Coronary artery (tissue), 2 donors: ENCODE data around the gene LRTM1.

ENCODE experiments used
- DNase-seq: peaks from one replicate; pipeline ENCODE4 v3.0.0-alpha.2; 2017; ENCODE audit warnings: low spot score
- H3K27ac ChIP-seq, 2 donors: fragments of 200-600 bp; sonication (generic); one replicate each; pipeline ENCODE4 v1.5.1; 2016 to 2019
- H3K4me3 ChIP-seq: fragments of 200-600 bp; sonication (generic); 2 replicates; pipeline ENCODE4 v1.5.1; 2016; ENCODE audit warnings: mild to moderate bottlenecking, moderate library complexity
- TF ChIP-seq, protein P1 (sequence below): fragments of 200-600 bp; sonication (generic); IDR thresholded peaks from one replicate; pipeline ENCODE4 v1.5.1; 2019; ENCODE audit warnings: antibody characterized with exemption

The LRTM1 gene

DNA sequence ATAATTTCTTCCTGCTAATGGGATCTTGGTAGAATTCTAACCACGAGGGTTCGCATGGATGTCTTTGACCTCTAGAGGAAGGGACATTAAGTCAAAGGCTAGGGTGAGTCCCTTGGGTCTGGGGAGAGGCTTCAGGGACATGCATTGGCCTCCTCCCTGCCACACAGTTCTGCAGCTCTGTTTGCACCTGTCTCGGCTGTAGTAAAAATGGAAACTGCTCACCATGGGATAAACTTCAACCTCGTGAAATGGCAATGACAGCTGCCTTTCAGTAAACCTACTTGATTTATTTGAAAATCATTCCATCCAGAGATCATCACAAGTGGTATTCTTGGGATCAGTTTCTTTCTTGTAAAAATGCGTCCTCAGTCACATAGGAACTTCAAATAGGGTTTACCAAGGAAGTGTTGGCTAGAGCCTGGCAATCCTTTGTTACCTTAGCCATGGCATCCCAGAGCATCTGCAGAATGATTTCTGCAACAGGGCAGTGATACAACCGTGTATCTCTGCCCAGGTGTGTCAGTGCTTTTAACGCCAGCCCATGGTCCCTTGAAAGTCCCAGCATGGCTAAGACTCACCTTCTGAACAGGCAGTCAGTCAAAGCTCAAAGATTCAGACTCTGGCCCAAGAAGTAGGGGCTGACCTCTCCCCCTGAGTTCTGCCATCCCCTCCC lies 14.0 kb upstream of the LRTM1 start:
- H3K4me3 ChIP-seq: no peak overlapping the region
- DNase-seq: no peak
- H3K27ac ChIP-seq: no peak overlapping the region
- TF ChIP-seq, protein P1, sequence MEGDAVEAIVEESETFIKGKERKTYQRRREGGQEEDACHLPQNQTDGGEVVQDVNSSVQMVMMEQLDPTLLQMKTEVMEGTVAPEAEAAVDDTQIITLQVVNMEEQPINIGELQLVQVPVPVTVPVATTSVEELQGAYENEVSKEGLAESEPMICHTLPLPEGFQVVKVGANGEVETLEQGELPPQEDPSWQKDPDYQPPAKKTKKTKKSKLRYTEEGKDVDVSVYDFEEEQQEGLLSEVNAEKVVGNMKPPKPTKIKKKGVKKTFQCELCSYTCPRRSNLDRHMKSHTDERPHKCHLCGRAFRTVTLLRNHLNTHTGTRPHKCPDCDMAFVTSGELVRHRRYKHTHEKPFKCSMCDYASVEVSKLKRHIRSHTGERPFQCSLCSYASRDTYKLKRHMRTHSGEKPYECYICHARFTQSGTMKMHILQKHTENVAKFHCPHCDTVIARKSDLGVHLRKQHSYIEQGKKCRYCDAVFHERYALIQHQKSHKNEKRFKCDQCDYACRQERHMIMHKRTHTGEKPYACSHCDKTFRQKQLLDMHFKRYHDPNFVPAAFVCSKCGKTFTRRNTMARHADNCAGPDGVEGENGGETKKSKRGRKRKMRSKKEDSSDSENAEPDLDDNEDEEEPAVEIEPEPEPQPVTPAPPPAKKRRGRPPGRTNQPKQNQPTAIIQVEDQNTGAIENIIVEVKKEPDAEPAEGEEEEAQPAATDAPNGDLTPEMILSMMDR: no peak

DNA sequence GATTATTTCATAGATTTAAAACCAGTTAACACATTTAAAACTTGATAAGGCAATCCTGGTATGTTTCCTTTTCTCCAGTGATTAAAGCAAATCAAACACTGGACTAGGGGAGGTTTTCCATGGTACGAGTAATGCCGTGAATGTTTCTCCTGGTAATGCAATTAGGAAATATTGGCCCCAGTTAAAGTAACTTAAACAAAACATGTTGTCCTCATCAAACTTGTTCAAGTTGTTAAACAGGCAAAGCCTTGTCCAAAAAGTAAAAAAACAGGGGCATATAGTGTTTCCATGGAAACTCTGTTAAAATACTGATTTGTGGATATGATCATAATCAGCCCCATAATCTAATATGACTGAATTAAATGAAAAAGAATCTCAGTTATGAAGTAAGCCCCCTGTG lies 13.1 kb upstream of the LRTM1 start:
- TF ChIP-seq, protein P1: no peak
- no peak for DNase-seq
- no peak overlapping the region for H3K27ac ChIP-seq
- no peak overlapping the region for H3K4me3 ChIP-seq

DNA sequence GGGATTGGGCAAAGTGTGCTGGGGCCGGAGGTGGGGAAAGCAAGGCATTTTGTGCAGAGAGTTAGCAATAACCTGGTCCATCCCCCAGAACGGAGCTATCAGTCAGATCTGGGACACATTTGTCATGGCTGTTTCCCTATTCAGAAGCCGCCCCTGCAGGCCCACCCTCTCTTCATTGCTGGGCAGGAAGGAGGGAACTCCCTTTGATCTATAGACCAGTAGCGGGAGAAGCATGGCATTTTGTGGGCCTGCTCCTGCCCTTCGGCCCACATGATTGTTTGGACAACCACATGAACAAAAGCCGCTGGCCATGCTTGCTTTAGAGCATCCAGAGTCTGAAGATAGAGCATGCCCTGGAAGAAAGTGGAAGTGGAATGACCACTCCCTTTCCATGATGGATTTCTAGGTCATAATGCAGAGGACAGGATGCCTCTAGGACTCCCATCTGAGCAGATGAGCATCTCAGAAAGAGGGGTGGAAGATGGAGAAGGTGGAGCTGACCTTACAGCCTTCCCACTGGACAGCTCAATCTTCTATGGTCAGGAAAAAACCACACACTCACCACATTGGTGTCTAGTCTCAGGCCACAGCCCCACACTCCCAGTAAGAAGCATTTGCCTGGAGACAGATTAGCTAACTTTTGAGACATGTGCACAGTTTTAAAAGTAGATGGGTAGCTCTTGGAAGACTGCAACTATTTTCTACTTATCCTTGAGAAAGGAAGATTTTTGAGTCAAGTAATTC lies 11.9 kb upstream of the LRTM1 start:
- no peak for DNase-seq
- no peak overlapping the region for H3K4me3 ChIP-seq
- TF ChIP-seq, protein P1: no peak
- no peak overlapping the region for H3K27ac ChIP-seq

GRCh38 chr3:54936561-54936960 lies 8.7 kb upstream of the LRTM1 start:
- TF ChIP-seq, protein P1: no peak
- no peak overlapping the region for H3K27ac ChIP-seq
- no peak overlapping the region for H3K4me3 ChIP-seq
- no peak for DNase-seq

GRCh38 chr3:54935869-54936268 lies 8.0 kb upstream of the LRTM1 start:
- H3K4me3 ChIP-seq: no peak overlapping the region
- TF ChIP-seq, protein P1: no peak
- DNase-seq: no peak
- no peak overlapping the region for H3K27ac ChIP-seq

- Histone ChIP-seq H3K4me3 (no peak overlapping the region), H3K27ac (no peak overlapping the region)
- TF ChIP-seq, protein P1: no peak
- DNase-seq: no peak
Measured at GRCh38 chr3:54932606-54933005, 4.7 kb upstream of the LRTM1 start.

- no peak overlapping the region for H3K27ac ChIP-seq
- no peak for DNase-seq
- TF ChIP-seq, protein P1: no peak
- H3K4me3 ChIP-seq: no peak overlapping the region
Measured at GRCh38 chr3:54931182-54931581, 3.3 kb upstream of the LRTM1 start.
